ENCODE measurements around the gene RTN1.

Gene RTN1

DNA sequence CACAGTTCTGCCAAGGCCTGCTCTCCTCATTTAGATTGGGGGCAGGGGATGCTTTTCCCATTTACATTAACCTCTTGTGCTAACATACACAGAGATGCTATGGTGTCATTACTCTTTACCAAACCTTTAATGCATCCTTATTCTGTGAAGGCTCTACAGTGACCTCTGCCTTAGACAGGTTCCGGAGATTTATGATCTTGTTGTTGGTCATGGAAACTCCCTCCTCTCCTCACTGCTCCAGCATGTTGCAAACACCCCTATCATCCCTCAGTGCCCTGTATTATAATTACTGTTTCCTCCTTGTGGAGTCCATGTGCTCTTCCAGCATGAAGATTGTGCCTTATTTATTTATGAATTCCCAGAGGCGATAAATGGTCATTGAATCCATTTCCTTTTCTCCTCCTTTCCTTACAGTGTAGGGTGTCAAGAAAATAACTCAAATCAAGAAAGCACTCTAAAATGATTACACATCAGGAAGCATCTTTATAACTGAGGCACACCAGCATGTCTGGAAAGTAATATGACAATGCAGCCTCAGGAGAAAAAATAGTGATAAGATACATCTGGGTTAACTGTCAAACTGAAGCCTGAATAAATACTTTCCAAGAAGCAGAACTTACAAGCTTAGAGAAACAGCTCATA is 37.8 kb downstream of the RTN1 start:
- DNase-seq (ENCODE audit: low spot score) = no peak
- no peak overlapping the region for H3K27ac Mint-ChIP-seq
- no peaks in the 10 kb centered on the region for H3K36me3 Mint-ChIP-seq (ENCODE audit: low read depth)
- no peak overlapping the region for H3K4me3 Mint-ChIP-seq
- peaks cover 5% of the 10 kb centered on the region for H3K27me3 Mint-ChIP-seq (ENCODE audit: low read depth)
- H3K4me1 Mint-ChIP-seq (ENCODE audit: low read depth) = no peaks in the 10 kb centered on the region
- H3K9me3 Mint-ChIP-seq = no peaks in the 10 kb centered on the region

DNA sequence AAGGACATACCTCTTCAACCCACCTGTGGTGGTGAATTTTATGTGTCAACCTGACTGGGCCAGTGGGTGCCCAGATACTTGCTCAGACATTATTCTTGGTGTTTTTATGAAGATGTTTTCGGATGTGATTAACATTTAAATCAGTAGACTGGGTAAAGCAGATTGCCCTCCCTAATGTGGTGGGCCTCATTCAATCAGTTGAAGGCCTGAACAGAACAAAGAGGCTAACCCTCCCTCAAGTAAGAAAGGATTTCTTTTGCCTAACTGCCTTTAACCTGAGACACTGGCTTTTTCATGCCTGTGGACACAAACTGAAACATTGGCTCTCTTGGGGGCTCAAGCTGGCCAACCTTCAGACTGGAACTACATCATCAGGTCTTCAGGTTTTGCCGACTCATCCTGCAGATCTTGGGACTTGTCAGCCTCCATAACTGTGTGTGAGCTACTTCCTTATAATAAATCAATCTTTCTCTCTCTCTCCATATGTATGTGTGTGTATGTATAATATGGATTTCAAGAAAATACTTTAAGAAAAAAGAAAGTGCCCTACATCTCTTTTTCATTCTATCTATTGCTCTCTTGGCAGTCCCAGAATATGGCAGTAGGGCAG is 39.4 kb downstream of the RTN1 start:
- Mint-ChIP-seq H3K36me3 (ENCODE audit: low read depth) (no peaks in the 10 kb centered on the region), H3K9me3 (no peaks in the 10 kb centered on the region), H3K27ac (no peak overlapping the region), H3K27me3 (ENCODE audit: low read depth) (peaks cover 2% of the 10 kb centered on the region), H3K4me3 (no peak overlapping the region), H3K4me1 (ENCODE audit: low read depth) (no peaks in the 10 kb centered on the region)
- no peak for DNase-seq (ENCODE audit: low spot score)

DNA sequence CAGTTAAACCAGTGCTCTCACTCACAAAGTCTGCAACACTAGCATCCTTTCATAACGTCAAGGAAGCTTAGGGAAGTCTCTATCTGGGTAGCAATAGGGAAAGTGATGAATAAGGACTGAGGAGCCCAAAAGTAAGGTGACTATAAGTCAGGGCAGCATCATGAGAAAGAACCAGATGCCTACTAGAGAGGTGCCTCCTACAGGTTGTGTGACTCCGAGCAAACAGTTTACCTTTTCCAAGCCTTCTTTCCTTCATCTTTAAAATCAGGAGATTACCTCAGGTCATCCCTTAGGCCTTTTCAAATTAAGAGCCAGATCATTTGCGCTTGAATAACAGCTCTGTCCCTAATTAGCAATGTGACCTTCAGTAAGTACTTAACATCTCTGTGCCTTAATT is 40.2 kb downstream of the RTN1 start:
- DNase-seq (ENCODE audit: low spot score) = no peak
- Mint-ChIP-seq H3K4me1 (ENCODE audit: low read depth) (no peaks in the 10 kb centered on the region), H3K27ac (no peak overlapping the region), H3K9me3 (no peaks in the 10 kb centered on the region), H3K4me3 (no peak overlapping the region), H3K36me3 (ENCODE audit: low read depth) (no peaks in the 10 kb centered on the region), H3K27me3 (ENCODE audit: low read depth) (peaks cover 2% of the 10 kb centered on the region)

DNA sequence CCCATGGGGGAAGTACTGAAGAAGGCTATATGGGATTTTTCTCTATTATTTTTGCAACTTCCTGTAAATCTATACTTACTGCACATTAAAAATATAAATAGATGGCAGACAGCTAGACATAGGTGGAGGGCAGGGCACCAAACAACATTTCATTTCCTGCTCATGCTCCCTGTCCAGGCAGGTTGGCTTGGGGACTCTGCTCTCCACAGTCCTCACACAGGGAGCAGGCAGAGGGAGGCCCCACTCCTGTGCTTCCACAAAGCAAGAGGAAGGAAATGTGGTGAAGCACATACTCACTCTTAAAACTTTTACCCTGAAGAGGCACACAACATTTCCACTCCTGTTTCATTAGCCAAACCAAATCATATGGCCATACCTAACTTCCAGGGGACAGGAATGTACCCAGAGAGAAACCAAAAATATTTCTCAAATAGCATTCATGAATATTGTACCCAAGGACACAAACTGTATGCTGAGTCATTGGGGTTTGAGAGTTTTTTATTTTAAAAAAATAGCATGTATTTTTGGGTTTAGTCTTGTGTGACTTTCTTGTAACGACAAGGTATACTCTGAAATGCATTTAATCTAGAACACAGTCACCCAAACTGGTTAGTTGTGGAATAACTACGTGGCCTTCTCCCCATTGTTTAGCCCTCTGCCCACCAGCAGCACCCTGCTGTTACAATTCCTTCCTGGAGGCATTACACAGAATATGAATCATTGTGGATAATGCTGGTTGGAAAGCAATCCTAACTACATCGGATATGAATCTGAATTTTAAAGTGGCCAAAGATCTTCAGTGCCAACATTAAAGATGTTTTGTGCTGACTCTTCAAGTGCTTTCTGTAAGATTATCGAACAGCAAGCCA is 40.9 kb downstream of the RTN1 start:
- H3K27ac Mint-ChIP-seq = no peak overlapping the region
- H3K9me3 Mint-ChIP-seq = no peaks in the 10 kb centered on the region
- DNase-seq (ENCODE audit: low spot score) = no peak
- peaks cover 2% of the 10 kb centered on the region for H3K27me3 Mint-ChIP-seq (ENCODE audit: low read depth)
- H3K36me3 Mint-ChIP-seq (ENCODE audit: low read depth) = no peaks in the 10 kb centered on the region
- no peaks in the 10 kb centered on the region for H3K4me1 Mint-ChIP-seq (ENCODE audit: low read depth)
- H3K4me3 Mint-ChIP-seq = no peak overlapping the region

DNA sequence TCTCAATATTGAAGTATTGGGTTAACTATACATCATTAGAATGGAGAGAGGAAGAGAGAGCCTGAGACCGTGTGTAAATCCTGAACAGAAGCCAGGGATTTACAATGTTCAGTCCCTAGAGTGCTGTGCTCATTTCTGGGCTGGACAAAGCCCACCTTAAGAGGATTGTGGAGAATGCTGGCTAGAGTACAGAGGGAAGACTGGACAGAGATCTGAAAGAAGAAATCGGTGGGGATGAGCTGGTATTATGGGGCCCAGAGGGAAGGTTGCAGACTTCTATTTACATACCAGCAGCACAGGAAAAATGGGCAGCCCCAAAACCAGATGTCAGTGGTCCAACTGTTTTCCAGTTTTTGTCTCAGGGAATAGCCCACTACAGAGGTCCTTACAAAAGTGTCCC is 42.3 kb downstream of the RTN1 start:
- no peak overlapping the region for H3K4me3 Mint-ChIP-seq
- DNase-seq (ENCODE audit: low spot score) = no peak
- H3K27ac Mint-ChIP-seq = no peak overlapping the region
- no peaks in the 10 kb centered on the region for H3K4me1 Mint-ChIP-seq (ENCODE audit: low read depth)
- H3K27me3 Mint-ChIP-seq (ENCODE audit: low read depth) = peaks cover 2% of the 10 kb centered on the region
- no peaks in the 10 kb centered on the region for H3K36me3 Mint-ChIP-seq (ENCODE audit: low read depth)
- H3K9me3 Mint-ChIP-seq = no peaks in the 10 kb centered on the region

DNA sequence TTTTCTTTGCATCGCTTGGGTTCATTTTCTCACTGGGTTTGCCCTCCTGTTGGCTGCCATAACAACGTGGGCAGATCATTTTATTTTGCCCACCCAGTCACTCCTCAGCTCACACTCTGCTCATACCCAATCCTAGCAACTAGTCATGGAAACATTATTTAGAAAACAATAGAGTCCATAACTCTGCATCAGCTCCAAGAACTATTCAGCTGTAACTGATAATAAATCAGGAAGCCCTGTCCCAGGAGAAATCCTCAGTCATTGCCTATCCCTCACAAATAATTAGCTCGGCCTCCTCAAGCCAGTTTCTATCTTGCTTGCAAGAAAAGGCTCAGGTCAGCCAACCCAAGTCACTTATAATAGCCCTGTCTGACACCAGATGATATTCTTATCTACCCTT is 43.2 kb downstream of the RTN1 start:
- no peak overlapping the region for H3K4me3 Mint-ChIP-seq
- H3K27me3 Mint-ChIP-seq (ENCODE audit: low read depth) = peaks cover 2% of the 10 kb centered on the region
- no peak for DNase-seq (ENCODE audit: low spot score)
- H3K36me3 Mint-ChIP-seq (ENCODE audit: low read depth) = no peaks in the 10 kb centered on the region
- no peaks in the 10 kb centered on the region for H3K4me1 Mint-ChIP-seq (ENCODE audit: low read depth)
- no peaks in the 10 kb centered on the region for H3K9me3 Mint-ChIP-seq
- no peak overlapping the region for H3K27ac Mint-ChIP-seq

DNA sequence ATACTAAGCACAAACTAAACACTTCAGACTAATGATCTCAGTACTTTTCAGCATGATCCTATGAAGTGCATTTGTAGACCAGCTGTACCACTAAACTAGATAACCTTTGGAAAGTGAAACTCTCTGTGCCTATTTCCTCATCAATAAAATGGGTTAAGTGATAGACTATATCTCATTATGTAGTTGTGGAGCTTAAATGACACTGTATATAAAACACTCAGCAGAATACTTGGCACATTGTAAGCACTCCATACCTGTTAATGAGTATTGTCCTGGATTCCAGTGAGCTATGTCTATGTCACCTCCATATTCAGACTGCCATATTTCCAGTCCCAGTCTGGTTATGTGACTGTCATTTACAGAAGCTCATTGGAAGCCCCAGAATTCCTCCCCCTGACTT is 44.4 kb downstream of the RTN1 start:
- no peak for DNase-seq (ENCODE audit: low spot score)
- no peaks in the 10 kb centered on the region for H3K4me1 Mint-ChIP-seq (ENCODE audit: low read depth)
- H3K4me3 Mint-ChIP-seq = no peak overlapping the region
- H3K36me3 Mint-ChIP-seq (ENCODE audit: low read depth) = no peaks in the 10 kb centered on the region
- H3K27ac Mint-ChIP-seq = no peak overlapping the region
- H3K27me3 Mint-ChIP-seq (ENCODE audit: low read depth) = no peaks in the 10 kb centered on the region
- H3K9me3 Mint-ChIP-seq = no peaks in the 10 kb centered on the region

DNA sequence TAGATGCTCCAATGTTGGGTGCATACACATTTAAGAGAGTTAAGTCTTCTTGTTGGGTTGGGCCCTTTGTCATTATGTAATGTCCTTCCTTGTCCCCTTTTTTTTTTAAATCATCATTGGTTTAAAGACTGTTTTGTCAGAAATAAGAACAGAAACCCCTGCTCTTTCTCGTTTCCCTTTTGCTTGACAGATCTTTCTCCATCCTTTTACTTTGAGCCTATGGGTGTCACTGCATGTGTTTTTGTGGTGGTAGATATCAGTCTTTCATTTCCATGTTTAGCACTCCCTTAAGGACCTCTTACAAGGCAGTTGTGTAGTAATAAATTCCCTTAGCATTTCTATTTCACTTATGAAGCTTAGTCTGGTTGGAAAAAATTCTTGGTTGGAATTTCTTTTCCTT is 47.4 kb downstream of the RTN1 start:
- H3K36me3 Mint-ChIP-seq (ENCODE audit: low read depth) = no peaks in the 10 kb centered on the region
- no peak for DNase-seq (ENCODE audit: low spot score)
- H3K27me3 Mint-ChIP-seq (ENCODE audit: low read depth) = no peaks in the 10 kb centered on the region
- H3K9me3 Mint-ChIP-seq = no peaks in the 10 kb centered on the region
- H3K4me3 Mint-ChIP-seq = no peak overlapping the region
- H3K27ac Mint-ChIP-seq = no peak overlapping the region
- no peaks in the 10 kb centered on the region for H3K4me1 Mint-ChIP-seq (ENCODE audit: low read depth)

DNA sequence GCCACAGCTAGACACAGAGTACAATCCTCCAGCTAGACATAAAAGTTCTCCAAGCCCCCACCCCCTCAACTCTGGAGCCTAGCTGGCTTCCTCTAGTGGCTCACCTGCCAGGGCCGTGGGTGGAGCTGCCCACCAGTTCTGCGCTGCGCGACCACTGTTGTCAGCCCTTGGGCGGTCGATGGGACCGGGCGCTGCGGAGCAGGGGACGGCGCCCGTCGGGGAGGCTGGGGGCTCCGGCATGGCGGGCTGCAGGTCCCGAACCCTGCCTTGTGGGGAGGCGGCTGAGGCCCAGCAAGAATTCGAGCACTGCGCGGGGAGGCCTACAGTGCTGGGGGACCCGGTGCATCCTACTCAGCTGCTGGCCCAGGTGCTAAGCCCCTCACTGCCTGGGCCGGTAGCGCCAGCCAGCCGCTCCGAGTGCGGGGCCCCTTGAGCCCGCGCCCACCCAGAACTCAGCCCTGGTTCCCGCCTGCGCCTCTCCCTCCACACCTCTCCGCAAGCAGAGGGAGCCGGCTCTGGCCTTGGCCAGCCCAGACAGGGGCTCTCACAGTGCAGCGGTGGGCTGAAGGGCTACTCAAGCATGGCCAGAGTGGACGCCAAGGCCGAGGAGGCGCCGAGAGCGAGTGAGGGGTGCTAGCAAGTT is 51.0 kb downstream of the RTN1 start:
- Mint-ChIP-seq H3K27ac (no peak overlapping the region), H3K9me3 (no peaks in the 10 kb centered on the region), H3K27me3 (ENCODE audit: low read depth) (no peaks in the 10 kb centered on the region), H3K4me3 (no peak overlapping the region), H3K36me3 (ENCODE audit: low read depth) (no peaks in the 10 kb centered on the region), H3K4me1 (ENCODE audit: low read depth) (no peaks in the 10 kb centered on the region)
- no peak for DNase-seq (ENCODE audit: low spot score)

DNA sequence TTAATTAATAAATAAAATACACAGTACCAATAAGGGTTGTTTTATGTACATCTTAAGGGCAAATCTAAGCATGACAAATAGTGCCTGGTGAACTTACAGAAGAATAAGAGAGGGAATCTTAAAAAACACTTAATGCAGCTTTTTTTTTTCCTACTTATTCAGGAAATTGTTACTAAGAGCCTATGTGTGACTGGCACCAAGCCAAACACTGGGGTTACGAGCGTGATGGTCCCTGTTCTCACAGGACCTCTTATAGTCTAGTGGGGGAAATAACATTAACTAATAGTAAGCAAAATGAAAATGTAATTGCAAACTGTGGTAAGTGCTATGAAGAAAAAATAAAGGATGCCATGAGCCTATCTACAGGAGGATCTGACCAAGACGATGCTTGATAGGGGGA is 53.6 kb downstream of the RTN1 start:
- Mint-ChIP-seq H3K27ac (no peak overlapping the region), H3K4me3 (no peak overlapping the region), H3K36me3 (ENCODE audit: low read depth) (no peaks in the 10 kb centered on the region), H3K9me3 (no peaks in the 10 kb centered on the region), H3K27me3 (ENCODE audit: low read depth) (no peaks in the 10 kb centered on the region), H3K4me1 (ENCODE audit: low read depth) (no peaks in the 10 kb centered on the region)
- DNase-seq (ENCODE audit: low spot score) = no peak

DNA sequence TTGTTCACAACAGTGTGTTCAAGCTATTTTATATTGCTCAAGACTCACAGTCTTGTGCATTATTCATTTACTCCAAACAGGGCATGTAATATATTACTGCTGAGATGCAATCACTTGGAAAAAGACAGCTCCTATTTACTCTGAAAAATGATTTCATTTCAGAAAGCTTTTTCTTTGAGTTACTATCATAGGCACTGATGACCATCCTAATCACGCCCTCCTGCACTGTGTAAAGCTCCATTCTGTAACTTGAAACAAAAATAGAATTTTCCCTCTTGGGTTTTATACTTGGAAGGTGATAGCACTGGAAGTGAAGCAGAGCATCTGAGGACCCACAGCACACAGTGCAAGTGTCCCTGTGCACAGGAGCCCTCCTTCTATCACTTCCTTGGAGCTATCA is 55.6 kb downstream of the RTN1 start:
- no peak overlapping the region for H3K4me3 Mint-ChIP-seq
- H3K27ac Mint-ChIP-seq = no peak overlapping the region
- H3K4me1 Mint-ChIP-seq (ENCODE audit: low read depth) = no peaks in the 10 kb centered on the region
- no peaks in the 10 kb centered on the region for H3K36me3 Mint-ChIP-seq (ENCODE audit: low read depth)
- H3K27me3 Mint-ChIP-seq (ENCODE audit: low read depth) = no peaks in the 10 kb centered on the region
- H3K9me3 Mint-ChIP-seq = no peaks in the 10 kb centered on the region
- DNase-seq (ENCODE audit: low spot score) = no peak

DNA sequence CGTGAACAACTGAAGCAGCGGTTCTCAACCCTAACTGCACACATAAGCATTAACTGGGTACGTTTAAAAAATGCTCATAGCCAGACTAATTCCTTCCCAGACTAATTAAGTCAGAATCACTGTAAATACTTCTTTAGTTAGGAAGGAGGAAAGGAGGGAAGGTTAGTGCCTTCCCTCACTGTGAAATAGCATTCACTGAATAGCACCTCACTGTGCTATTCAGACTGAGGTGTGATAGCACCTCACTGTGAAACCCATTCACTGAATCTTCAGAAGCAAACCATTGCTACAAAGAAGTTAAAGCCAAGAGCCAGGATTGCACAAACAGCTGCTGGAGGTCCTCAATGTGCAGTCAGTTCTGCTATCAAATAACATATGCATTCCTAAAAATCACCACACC is 58.8 kb downstream of the RTN1 start:
- no peaks in the 10 kb centered on the region for H3K9me3 Mint-ChIP-seq
- H3K27ac Mint-ChIP-seq = no peak overlapping the region
- H3K27me3 Mint-ChIP-seq (ENCODE audit: low read depth) = no peaks in the 10 kb centered on the region
- no peaks in the 10 kb centered on the region for H3K4me1 Mint-ChIP-seq (ENCODE audit: low read depth)
- no peak overlapping the region for H3K4me3 Mint-ChIP-seq
- DNase-seq (ENCODE audit: low spot score) = no peak
- H3K36me3 Mint-ChIP-seq (ENCODE audit: low read depth) = no peaks in the 10 kb centered on the region

DNA sequence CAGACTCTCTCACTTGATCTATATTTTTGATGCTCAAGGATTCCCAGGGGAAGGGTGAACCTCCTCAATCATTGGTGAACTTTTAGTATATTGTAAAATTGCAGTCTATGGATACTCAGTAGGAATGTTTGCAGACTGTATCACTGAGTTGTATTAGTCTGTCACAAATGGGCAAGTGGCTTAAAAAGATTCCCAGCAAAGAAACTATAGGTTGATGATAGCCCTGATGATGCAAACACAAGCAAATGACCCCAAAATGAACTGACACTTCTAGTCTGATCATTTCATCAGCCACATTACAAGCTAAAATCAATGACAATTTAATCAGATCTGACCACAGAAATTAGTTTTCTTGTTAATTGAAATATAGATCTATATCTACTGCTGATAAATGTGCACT is 59.5 kb downstream of the RTN1 start:
- DNase-seq (ENCODE audit: low spot score) = no peak
- no peaks in the 10 kb centered on the region for H3K27me3 Mint-ChIP-seq (ENCODE audit: low read depth)
- no peaks in the 10 kb centered on the region for H3K9me3 Mint-ChIP-seq
- H3K4me3 Mint-ChIP-seq = no peak overlapping the region
- H3K27ac Mint-ChIP-seq = no peak overlapping the region
- H3K36me3 Mint-ChIP-seq (ENCODE audit: low read depth) = no peaks in the 10 kb centered on the region
- H3K4me1 Mint-ChIP-seq (ENCODE audit: low read depth) = no peaks in the 10 kb centered on the region

DNA sequence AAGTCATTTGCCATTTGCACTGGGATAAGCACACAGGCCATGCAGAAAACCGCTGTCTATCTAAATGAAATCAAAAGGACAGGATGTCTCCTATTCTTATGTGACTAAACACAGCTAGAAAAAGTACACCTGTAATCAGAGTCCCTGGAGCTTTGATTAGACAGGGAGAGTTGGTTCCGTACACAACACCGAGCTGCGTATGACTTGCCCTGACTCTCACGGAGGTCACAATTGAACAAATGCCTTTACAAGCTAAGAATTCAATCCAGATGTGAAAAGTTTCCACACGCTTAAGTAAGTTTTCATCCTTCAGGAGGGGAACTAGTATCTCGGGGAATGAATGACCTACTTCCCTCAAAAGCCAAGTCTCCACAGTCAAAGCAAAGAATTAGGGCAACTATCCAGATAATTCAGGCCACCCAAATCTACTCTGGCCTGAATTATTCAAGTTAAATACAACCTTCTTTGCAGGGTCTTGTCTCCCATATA is 67.5 kb downstream of the RTN1 start:
- no peak for DNase-seq (ENCODE audit: low spot score)

More for the DNA sequence above, 67.5 kb downstream of the RTN1 start:
- Mint-ChIP-seq H3K4me3 (no peak overlapping the region), H3K27ac (no peak overlapping the region), H3K9me3 (no peaks in the 10 kb centered on the region), H3K27me3 (ENCODE audit: low read depth) (no peaks in the 10 kb centered on the region), H3K36me3 (ENCODE audit: low read depth) (no peaks in the 10 kb centered on the region), H3K4me1 (ENCODE audit: low read depth) (no peaks in the 10 kb centered on the region)

Measured in T-helper 2 cell treated with Interferon-gamma antibody and Interleukin-4, amounts not matched to agents 5 μg/mL and 100 μg/mL, for 36 hours (primary cell).